Nephron progenitor cell (in vitro differentiated cells): Measurements from ENCODE around the gene HYLS1.
A peak's percentile ranks its signal among the peaks of the same experiment; 100 is the strongest.
"Not testable (repeated sequence)": the region's sequence is repeated elsewhere in the genome, so short reads cannot be mapped to it uniquely, and the experiment has no call there.

Source experiments
- DNase-seq: peaks from one replicate; pipeline ENCODE4 v3.0.0; 2021
- H3K27ac Mint-ChIP-seq: 2 replicates; pipeline ENCODE4 v1.8.0; 2021; ENCODE audit warnings: mild to moderate bottlenecking, moderate library complexity, mixed read lengths
- H3K27me3 Mint-ChIP-seq: 2 replicates; pipeline ENCODE4 v1.8.0; 2021; ENCODE audit warnings: mild to moderate bottlenecking, low read depth, mixed read lengths; ENCODE audit not compliant: poor library complexity
- H3K36me3 Mint-ChIP-seq: 2 replicates; pipeline ENCODE4 v1.8.0; 2021; ENCODE audit warnings: low read depth, mixed read lengths
- H3K4me1 Mint-ChIP-seq: 2 replicates; pipeline ENCODE4 v1.8.0; 2021; ENCODE audit warnings: mixed read lengths
- H3K4me3 Mint-ChIP-seq: 2 replicates; pipeline ENCODE4 v1.8.0; 2021; ENCODE audit warnings: mild to moderate bottlenecking, moderate library complexity, mixed read lengths
- H3K9me3 Mint-ChIP-seq: 2 replicates; pipeline ENCODE4 v1.8.0; 2021; ENCODE audit warnings: mild to moderate bottlenecking, moderate library complexity, mixed read lengths
- CTCF ChIP-seq: fragments of 200-600 bp; sonication (generic); IDR thresholded peaks from 2 replicates; pipeline ENCODE4 v1.5.0; 2021; ENCODE audit warnings: antibody characterized with exemption

HYLS1 gene

GRCh38 chr11:125887373-125888324 is at the start of gene HYLS1:
TSS of gene HYLS1 (plus strand) at chr11:125887668. CDS start at chr11:125899369, 11,701 bp downstream.
- Mint-ChIP-seq H3K27ac (no peak within 1 kb of the TSS), H3K9me3 (peaks cover 30% of the 10 kb centered on the region), H3K36me3 (peaks cover 5% of the 10 kb centered on the region), H3K27me3 (no peaks in the 10 kb centered on the region), H3K4me3 (peak within 1 kb of the TSS; percentile 79), H3K4me1 (peaks cover 5% of the 10 kb centered on the region)
- peak; percentile 5 for TF ChIP-seq CTCF
- DNase-seq: peak; percentile 78

GRCh38 chr11:125842321-125842948 is 45.0 kb upstream of the HYLS1 start:
- Mint-ChIP-seq H3K9me3 (peaks cover 31% of the 10 kb centered on the region), H3K27me3 (peaks cover 7% of the 10 kb centered on the region), H3K36me3 (peaks cover 9% of the 10 kb centered on the region), H3K4me3 (no peak overlapping the region), H3K4me1 (no peaks in the 10 kb centered on the region), H3K27ac (no peak overlapping the region)
- TF ChIP-seq CTCF: no peak
- DNase-seq: no peak

- no peak for TF ChIP-seq CTCF
- H3K27me3 Mint-ChIP-seq: peaks cover 11% of the 10 kb centered on the region
- H3K27ac Mint-ChIP-seq: no peak overlapping the region
- DNase-seq: no peak
- no peaks in the 10 kb centered on the region for H3K4me1 Mint-ChIP-seq
- peaks cover 36% of the 10 kb centered on the region for H3K9me3 Mint-ChIP-seq
- H3K4me3 Mint-ChIP-seq: no peak overlapping the region
- peaks cover 11% of the 10 kb centered on the region for H3K36me3 Mint-ChIP-seq
These were observed 41.3 kb upstream of the HYLS1 start for GRCh38 chr11:125846188-125846587.

- not testable (repeated sequence) for DNase-seq, H3K36me3 Mint-ChIP-seq, H3K4me3 Mint-ChIP-seq, H3K27ac Mint-ChIP-seq, H3K4me1 Mint-ChIP-seq, H3K27me3 Mint-ChIP-seq
- H3K9me3 Mint-ChIP-seq: peaks cover 82% of the 10 kb centered on the region
These were observed 29.8 kb upstream of the HYLS1 start for GRCh38 chr11:125857670-125858069.

- not testable (repeated sequence) for H3K36me3 Mint-ChIP-seq, H3K27ac Mint-ChIP-seq, H3K4me3 Mint-ChIP-seq, DNase-seq, H3K4me1 Mint-ChIP-seq
- H3K9me3 Mint-ChIP-seq: peaks cover 56% of the 10 kb centered on the region
- H3K27me3 Mint-ChIP-seq: peaks cover 13% of the 10 kb centered on the region
These were observed 24.7 kb upstream of the HYLS1 start for GRCh38 chr11:125862786-125863185.

GRCh38 chr11:125865354-125865753 is 22.1 kb upstream of the HYLS1 start:
- not testable (repeated sequence) for DNase-seq, H3K4me1 Mint-ChIP-seq, H3K4me3 Mint-ChIP-seq, H3K27ac Mint-ChIP-seq, H3K36me3 Mint-ChIP-seq
- Mint-ChIP-seq H3K9me3 (peaks cover 31% of the 10 kb centered on the region), H3K27me3 (peaks cover 12% of the 10 kb centered on the region)

- peaks cover 21% of the 10 kb centered on the region for H3K9me3 Mint-ChIP-seq
- no peaks in the 10 kb centered on the region for H3K36me3 Mint-ChIP-seq
- no peak overlapping the region for H3K27ac Mint-ChIP-seq
- TF ChIP-seq CTCF: no peak
- H3K27me3 Mint-ChIP-seq: peaks cover 19% of the 10 kb centered on the region
- no peak for DNase-seq
- no peak overlapping the region for H3K4me3 Mint-ChIP-seq
- peaks cover under 1% of the 10 kb centered on the region for H3K4me1 Mint-ChIP-seq
These were observed 17.9 kb upstream of the HYLS1 start for GRCh38 chr11:125869521-125869920.
